ENCODE measurements around the gene TAF3.

- TF ChIP-seq CTCF (IDR thresholded peaks at IDR 0.05), result no peak
- no peak for TF ChIP-seq EZH2 (IDR thresholded peaks at IDR 0.05; ENCODE audit: borderline replicate concordance, insufficient read depth, low read depth, low read length, poor library complexity, severe bottlenecking)
Observed at GRCh38 chr10:8044908-8045725, 226.8 kb downstream of the TAF3 start.
